CD4-positive, alpha-beta T cell treated with Interleukin-15 for 4 hours (primary cell): ENCODE results near the gene ACAD11.
"Not testable (repeated sequence)": the region's sequence is repeated elsewhere in the genome, so short reads cannot be mapped to it uniquely, and the experiment has no call there.

Experiments used
- DNase-seq: peaks from one replicate; pipeline ENCODE4 v3.0.0-alpha.2; 2020; ENCODE audit warnings: low spot score

ACAD11 gene

DNA sequence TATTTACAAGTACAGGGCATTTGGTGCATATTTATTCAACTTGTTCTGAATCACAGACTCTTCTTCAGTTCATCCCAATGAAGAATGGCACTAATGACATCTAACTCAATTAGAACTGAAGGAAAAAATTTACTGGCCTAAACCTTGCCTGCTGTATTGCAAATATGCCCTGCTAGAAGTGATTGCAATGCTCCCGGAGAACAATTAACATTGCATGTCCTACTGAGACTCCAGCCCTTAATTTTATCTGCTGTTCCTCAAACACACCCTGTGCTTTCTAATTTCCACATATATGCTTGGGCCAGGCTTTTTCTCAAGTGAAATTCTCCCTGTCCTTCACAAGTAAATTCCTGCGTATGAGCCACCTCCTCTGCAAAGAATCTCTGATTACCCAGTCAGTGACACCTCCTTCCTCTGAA is 54.2 kb downstream of the ACAD11 start:
- no peak for DNase-seq

DNA sequence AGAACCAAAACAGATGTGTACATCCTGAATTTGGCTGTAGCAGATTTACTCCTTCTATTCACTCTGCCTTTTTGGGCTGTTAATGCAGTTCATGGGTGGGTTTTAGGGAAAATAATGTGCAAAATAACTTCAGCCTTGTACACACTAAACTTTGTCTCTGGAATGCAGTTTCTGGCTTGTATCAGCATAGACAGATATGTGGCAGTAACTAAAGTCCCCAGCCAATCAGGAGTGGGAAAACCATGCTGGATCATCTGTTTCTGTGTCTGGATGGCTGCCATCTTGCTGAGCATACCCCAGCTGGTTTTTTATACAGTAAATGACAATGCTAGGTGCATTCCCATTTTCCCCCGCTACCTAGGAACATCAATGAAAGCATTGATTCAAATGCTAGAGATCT is 59.0 kb downstream of the ACAD11 start:
- not testable (repeated sequence) for DNase-seq

DNA sequence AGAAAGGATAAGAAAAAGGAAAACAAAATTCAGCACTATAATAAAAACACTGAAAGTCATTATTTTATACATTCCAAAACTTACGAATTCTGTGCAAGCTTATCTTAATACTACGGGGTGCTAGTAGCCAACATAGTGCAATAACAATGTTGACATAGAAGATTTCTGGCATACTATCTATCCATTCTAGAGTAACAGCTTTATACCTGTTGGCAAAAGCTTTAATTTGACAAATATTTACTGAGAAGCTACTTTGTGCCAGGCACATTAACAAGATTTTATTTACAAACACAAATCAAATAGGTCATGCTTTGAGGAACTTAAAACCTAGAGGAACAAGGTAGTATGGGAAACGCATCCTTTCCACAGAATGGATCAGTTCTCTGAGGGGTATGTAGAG is 61.4 kb downstream of the ACAD11 start:
- DNase-seq: no peak

DNA sequence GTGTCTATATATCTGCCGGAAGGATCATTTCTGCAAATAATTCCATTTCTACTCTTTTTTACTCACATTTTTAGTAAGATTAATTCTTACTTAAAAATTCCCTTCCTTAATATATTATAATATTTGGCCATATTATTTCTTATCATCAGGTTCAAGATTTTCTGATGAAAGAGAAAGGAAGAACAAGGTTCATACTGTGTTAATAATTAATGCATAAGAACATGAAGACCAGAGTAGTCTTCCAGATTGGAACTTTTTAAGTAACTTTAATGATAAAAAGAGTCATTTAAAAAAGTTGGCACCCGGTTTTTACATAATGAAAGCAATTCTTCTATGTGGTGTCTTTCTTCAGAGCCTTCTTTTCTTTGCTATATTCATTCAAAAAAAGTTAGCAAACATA is 61.9 kb downstream of the ACAD11 start:
- DNase-seq: no peak

DNA sequence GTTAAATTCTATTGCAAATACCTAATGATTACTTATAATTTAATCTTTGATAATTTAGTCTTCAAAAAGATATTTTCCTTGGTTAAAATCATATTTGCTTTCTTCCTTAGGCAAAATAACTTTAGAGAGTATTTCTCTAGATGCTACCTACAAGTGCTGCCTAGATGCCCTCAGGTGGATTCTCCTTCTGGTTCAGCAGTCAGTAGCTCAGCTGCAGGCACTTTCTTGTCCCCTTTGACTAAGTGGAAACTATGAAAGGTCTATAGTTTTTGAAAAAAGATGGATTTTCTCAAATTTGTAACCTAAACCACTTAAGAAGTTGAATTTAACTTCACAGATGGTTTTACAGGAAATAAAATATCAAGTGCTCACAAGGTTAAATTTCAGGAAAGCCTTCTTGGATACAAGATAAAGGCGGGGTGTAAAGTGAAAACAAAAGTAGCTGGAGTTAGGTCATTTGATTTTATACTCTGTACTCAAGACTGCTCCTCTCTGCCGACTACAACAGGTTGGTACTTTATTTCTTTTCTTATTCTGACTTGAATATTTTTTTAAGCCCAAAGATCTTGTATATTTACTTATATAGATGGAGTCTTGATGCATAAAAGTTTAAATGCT is 62.7 kb downstream of the ACAD11 start, which contains the start of gene ACKR4:
ACKR4 (plus strand) TSS at position 455 of the 618 bp plus-strand sequence. CDS start 3,128 bp downstream, outside the sequence.
- no peak for DNase-seq

DNA sequence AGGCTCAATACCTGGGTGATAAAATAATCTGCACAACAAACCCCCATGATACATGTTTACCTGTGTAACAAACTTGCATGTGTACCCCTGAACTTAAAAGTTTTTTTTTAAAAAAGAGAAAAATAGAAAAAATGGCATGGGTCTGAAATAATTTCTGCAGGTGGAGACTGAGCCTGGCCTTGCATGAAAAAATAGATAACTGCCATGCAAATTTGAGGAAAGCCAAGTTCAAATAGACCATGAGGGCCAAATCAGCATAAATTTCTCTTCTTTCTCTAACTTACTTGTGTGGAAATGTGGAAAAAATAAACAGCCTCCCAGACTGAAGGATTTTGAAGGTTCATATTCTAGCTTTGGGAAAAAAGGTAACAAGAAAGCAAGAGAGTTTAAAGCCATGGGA is 63.3 kb downstream of the ACAD11 start:
- DNase-seq: no peak

DNA sequence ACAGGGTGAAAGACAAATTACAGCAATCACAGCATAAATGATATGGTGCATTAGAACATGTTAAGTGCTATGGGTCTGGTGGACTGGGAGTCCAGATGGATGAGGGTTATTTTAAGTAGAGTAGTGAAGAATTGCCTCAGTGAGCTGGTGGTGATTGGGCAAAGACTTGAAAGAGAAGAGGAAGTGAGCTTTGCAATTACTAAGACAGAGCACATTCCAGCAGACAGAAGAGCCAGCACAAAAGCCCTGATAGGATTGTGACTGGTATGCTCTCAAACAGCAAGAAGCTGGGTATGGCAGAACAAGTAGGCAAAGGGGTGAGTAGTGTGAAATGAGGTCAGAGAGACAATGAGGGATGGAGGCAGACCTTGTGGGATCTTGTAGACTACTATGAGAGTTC is 64.6 kb downstream of the ACAD11 start:
- DNase-seq: no peak

DNA sequence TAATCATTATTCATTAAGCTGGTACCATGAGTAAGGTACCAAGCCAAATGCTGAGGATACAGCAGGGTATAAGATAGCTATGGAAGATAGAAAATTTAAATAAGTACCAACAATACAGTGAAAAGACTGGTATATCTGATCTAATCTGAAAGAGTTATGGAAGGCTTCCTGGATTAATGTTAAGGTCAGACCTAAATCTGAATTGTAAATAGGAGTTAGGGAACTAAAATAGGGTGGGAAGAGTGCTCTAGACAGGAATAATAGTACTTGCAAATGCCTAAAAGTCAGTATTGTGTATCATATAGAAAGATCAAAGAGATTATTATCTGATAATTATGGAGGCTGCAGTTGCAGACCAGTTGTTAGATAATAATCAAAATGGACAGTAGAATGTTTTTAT is 65.1 kb downstream of the ACAD11 start:
- DNase-seq: no peak

DNA sequence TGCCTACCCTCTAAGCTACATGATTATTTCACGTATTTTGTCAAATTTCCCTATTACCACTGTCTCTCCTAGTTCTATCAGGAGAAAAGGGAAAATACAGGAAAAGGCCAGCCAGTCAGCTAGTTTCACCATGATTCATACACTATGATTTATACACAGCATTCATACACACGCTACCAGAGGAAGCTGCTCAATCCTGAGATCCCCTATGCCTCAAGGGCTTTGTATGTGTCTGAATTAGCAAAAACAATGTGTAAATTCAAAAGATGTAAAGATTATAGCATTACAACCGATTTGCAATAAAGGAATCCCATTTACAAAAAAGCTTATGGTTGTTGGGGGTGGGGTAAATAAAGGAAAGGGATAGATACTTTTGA is 65.7 kb downstream of the ACAD11 start:
- no peak for DNase-seq

DNA sequence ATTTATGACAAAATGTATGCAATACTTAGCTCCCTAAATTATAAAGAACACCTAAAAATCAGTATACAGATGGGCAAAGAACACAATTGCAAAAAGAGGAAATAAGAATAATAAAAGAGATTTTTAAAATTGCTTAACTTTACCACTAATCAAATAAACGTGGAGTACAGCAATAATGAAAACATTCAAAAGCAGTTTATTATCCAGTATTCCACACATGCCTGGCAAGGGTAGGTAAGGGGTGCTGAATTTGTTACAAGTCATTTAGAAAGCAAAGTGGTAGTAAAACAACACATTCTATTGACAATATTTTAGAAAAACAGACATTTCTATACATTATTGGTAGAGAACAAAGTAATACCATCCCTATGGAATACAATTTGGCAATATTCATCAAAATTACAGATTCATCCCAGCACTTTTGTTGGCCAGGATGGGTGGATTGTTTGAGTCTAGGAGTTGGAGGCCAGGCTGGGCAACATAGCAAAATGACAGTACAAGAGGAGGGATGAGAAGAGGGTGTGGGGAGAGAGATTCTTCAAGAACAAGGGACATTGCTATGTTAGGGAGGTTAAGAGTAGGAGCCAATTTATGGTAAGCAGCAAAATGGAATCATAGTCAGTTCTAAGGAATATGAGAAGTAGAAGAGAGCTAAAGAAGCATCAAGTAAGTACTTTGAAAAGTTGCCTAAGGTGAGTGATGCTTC is 66.2 kb downstream of the ACAD11 start:
- no peak for DNase-seq

DNA sequence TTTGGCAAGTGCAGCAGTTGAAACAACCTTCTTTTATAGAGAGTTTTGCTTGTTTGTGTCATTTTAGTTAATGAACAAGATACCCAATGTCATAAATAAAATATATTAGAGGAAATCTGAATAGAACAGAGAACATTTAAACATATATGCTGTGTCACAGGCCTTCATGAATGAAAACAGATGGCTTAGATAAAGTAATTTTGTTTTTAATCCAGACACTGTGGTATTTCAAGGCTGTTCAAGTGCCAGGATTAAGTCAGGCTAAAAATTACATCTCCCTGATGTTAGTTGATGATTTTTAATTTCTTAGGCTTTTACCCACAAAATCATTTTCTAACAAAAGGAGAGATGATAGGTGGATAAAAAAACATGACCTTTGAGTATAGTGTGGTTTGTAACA is 67.4 kb downstream of the ACAD11 start:
- no peak for DNase-seq

DNA sequence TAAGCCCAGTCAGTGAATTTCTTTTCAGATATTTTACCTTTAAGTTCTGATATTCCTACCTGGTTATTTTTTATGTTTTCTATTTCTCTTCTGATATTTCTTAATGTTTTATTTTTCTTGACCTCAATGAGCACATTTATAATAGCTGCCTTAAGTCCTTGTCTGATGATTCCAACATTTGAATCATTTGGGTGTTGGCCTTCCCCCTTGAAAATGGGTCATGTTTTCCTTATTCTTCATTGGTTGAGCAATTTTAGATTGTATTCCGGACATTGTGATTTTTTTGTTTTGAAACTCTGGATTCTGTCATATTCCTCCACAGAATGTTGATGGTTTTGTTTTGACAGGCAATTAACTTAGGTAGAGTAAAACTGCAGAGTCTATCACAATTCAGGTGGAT is 72.2 kb downstream of the ACAD11 start:
- DNase-seq: no peak

DNA sequence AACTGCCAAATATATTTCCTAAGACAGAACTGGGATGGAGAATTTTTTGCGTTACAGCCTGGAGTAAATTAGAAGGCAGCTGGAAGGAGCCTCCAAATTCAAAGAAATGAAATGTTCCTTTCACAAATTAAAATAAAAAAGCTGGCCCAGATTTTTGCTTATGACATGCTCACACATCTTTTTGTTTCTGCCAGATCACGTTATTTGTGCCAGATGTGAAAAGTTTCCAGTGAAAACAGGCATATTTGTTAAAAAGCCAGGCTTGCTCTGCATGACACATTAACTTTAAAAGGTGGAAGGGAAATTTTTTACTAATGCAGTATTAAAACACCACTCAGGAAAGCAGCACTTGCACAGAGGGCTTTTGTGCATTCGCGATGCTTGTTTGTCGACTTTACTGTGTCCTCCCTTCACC is 85.8 kb downstream of the ACAD11 start:
- DNase-seq: no peak

DNA sequence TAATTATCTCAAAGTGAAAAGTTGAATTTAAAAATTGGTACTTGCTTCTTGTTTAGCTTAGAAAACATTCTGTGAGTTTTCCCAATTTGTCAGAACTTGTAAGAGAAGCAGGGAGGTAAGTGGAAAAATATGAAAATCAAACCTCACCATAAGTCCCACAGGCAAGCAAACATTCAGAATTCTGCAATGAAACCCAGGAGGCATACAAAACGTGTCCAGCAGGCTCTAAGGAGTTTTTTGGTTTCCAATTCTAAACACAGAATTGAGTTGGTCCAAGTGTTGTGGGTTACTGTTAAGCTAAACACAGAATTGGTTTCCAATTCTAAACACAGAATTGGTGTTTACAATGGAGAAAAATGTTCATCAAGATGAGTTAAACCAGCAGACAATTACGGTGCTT is 89.6 kb downstream of the ACAD11 start:
- DNase-seq: no peak

DNA sequence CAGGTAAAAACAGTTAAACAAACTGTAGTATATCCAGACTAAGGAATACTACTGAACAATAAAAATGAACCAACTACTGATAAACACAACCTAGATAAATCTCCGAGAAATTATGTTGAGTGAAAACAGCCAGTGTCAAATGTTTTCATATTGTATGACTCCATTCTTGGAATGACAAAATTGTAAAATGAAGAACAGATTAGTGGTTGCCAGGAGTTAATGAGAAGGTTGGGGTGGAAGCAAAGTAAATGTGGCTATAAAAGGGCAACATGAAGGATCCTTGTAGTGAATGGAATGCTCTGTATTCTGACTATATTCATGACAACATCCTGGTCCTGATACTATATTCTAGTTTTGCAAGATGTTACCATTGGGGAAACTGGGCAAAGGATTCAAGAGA is 90.0 kb downstream of the ACAD11 start:
- DNase-seq: no peak

DNA sequence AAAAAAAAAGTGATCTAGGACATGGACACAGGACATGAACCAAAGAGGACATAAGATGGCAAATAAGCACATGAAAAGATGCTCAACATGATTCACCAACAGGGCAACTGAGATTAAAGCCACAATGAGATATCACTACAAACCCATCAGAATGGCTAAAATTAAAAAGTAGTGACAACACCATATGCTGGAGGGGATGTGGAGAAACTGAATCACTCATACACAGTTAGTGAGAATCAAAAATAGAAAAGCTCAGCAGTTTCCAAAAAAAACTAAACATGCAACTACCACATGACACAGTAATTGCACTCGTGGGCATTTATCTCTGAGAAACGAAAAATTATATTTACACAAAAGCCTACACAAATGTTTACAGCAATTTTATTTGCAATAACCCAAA is 90.5 kb downstream of the ACAD11 start:
- no peak for DNase-seq

DNA sequence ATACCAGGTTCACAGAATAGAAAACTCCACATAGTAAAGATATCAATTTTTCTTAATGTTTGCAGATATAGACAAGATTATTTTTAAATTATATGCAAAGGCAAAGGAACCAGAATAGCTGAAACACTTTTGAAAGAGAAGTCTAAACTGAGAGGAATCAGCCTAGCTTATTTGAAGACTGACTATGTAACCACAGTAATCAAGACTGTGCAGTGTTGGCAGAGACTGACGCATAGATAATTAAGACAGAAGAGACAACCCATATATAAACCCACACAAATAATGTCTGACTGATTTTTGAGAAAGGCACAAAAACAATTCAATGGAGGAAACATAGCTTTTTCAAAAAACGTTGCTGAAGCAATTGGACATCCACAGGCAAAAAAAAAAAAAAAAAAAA is 91.2 kb downstream of the ACAD11 start:
- no peak for DNase-seq

DNA sequence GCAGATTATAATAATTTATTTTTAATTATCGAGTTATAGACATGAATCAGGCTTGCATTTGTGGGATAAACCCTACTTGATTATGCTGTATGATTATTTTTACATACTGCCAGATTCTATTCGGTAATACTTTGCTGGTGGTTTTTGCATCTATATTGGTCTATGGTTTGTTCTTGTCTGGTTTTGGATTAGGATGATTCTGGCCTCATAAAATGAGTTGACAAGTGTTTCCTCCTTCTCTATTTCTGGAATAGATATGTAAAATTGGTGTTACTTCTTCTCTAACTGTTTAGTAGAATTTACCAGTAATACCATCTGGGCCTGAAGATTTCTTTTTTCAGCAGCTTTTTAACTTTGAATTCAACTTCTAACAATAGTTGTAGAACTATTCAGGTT is 95.5 kb downstream of the ACAD11 start:
- no peak for DNase-seq

DNA sequence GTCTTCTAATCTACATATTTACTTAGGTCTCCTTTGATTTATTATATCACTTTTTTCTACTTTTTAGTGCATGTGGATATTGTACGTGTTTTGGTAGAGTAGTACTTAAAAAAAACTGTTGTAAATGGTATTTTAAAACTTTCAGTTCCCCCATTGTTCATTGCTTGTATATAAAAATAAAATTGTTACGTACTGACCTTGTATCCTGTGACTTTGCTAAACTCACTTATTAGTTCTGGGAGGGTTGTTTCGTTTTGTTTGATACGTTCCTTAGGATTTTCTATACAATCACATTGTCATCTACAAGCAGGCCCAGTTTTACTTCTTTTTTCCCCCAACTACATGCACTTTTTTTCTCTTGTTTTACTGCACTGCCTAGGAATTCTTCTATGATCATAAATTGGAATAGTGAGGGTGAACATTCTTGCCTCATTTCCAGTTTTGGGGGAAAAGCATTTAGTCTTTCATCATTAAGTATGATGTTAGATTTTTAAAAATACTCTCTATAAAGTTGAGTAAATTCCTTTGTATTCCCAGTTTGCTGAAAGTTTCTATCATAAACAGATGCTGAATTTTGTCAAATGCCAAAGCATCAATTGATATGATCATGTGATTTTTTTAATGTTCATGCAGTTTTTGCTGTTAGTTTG is 96.1 kb downstream of the ACAD11 start:
- no peak for DNase-seq

DNA sequence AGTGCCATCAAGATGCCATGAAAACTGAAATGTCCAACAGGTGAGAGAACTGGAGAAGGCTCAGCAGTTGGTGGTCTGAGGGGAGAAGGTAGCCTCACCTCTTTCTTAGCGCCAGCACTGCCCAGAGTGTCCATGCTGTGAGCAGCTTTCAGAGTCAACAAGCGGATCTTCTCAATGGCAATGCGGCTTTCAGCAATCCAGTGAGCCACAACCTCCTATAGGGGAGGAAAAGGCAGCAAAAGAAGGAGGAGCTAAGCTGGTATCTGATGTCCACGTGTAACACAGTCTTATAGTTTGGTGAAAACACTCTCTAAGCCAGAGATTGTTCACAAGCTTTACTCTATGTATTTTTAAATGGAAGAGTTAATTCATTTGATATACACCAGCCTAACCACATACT is 98.6 kb downstream of the ACAD11 start:
- no peak for DNase-seq

DNA sequence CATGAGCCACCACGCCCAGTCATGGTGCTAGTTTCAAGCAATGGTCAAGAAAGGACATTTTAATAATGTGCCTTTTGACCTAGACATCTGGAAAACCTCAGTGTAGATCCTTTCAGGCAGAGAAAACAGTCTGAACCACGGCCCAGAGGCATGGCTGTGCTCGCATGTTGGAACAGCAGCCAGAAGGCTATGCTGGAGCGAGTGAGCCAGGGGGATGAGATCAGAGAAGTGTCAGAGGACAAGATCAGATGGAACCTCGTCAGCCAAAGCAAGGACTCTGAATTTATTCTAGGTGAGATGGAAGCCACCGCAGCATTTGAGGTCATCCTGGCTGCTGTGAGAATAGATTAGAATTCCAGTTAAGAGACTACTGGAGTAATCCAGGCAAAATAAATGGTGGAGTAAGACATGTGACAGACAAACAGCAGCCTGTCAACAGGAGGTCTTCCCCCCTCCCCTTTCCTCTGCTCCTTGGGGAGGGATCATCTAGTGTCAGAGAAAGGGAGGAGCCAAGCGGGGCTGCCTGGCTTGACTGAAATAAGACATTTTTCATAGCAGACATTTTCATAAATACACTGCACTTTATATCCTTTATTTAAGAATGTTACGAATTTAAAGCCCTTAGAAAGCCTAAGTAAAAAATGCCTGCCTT is 103.0 kb downstream of the ACAD11 start:
- DNase-seq: no peak

DNA sequence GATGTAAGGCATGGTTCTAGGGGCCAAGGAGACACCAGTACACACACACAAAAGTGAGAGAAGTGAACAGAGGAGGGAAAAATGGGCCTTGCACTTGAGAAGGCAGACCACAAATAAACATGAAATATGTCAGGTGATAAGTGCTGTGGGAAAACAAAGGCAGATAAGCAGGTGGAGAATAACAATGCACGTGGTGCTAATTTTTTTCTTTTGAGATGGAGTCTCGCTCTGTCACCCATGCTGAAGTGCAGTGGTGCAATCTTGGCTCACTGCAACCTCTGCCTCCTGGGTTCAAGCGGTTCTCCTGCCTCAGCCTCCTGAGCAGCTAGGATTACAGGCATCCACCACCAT is 103.6 kb downstream of the ACAD11 start:
- not testable (repeated sequence) for DNase-seq
